Memory B cell (primary cell): Measurements from ENCODE around the gene DSTN.

ENCODE experiments used
- ATAC-seq: fragments of 150-1000 bp; cut with Tn5 transposase; 2 replicates; pipeline ENCODE4 v1.10.0; 2021; ENCODE audit warnings: low read depth, mild to moderate bottlenecking, moderate library complexity
- DNase-seq, 2 donors: peaks; one replicate each; pipeline ENCODE4 v3.0.0; 2022; ENCODE audit warnings: low spot score in 2 of 2
- H3K27ac Mint-ChIP-seq: one replicate; pipeline ENCODE4 v1.8.0; 2022; ENCODE audit warnings: mild to moderate bottlenecking, moderate library complexity, mixed read lengths
- H3K27me3 Mint-ChIP-seq: one replicate; pipeline ENCODE4 v1.8.0; 2022; ENCODE audit warnings: mixed read lengths
- H3K36me3 Mint-ChIP-seq: one replicate; pipeline ENCODE4 v1.8.0; 2022; ENCODE audit warnings: mild to moderate bottlenecking, mixed read lengths
- H3K4me1 Mint-ChIP-seq: one replicate; pipeline ENCODE4 v1.8.0; 2022; ENCODE audit warnings: mixed read lengths
- H3K4me3 Mint-ChIP-seq: one replicate; pipeline ENCODE4 v1.8.0; 2022; ENCODE audit warnings: mild to moderate bottlenecking, moderate library complexity, mixed read lengths
- H3K9me3 Mint-ChIP-seq: one replicate; pipeline ENCODE4 v1.8.0; 2022; ENCODE audit warnings: mixed read lengths

The DSTN gene

DNA sequence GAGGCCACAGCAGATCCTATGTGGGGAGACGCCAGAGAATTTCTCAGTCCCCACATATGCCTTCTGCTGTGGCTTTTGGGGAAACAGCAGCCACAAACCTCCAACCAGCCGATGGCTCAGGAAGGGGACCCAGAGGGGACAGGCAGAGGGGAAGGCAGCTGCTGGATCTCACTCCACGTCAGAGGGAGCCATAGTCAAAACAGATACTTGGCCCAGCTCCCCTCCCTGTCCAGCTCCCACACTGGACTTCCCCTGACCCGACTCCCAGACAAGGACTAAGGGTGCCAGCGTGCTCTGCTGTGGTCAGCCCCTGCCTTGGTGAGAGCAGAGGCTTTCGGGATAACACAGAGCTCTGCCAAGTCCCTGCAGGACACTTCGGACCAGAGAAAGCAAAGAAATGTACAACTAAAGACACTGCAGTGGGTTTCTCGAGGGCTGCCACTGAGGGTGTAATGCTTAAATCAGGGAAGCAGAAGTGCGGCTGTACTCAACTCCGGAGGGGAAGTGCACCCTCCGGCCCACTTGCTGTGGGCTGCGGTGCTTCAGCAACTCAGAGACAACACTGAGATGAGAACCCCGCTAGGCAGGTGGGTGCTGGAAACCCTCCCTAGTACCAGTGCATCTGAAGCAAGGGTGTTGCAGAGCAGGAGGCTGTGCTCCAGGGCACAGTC, 64.9 kb downstream of the DSTN start:
- no peak overlapping the region for H3K4me3 Mint-ChIP-seq
- no peaks in the 10 kb centered on the region for H3K27me3 Mint-ChIP-seq
- DNase-seq (no peak), ATAC-seq (peak; percentile 60)
- no peaks in the 10 kb centered on the region for H3K9me3 Mint-ChIP-seq
- H3K27ac Mint-ChIP-seq, result no peak overlapping the region
- H3K36me3 Mint-ChIP-seq, result peaks cover 5% of the 10 kb centered on the region
- no peaks in the 10 kb centered on the region for H3K4me1 Mint-ChIP-seq

DNA sequence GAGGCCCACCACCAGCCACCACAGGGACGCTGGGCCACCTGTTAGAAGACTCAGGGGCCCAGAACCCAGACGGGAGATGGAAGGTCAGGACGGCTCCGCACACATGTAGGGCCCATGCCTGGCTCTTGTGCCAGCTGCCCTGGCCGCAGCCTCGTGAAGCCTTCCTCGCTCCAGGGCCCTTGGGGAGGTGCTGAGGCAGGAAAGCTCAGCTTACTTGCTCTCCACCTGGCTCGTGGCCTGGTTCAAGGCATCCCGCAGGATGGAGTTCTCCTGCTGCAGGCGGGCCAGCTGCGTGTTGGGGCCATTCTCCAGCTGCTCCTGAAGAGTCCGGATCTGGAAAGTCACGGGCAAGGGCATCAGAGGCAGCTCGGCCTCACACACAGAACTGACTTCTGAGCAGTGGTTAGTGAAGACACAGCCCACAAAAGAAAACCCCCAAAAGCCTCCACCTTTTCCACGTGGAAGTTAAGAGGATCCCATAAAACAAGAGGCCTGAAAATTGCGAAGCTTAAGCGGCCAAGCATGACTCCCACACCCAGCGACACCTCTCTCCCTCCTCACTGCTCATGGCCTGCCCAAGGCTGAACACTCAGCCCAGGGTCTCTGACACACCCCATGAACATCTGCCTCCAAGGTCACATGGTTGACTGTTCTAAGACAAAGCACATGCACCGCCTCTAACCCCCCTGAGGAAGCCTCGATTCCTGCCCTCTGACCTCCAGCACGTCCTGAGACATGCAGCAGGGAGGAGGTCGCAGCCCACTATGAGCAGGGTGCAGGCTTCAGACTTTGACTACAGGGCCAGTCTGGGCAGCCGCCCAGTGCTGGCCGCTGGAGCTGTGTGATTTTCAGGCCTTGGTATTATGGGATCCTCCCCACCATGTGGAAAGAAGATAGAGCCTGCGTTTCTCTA, 65.7 kb downstream of the DSTN start:
- Mint-ChIP-seq H3K4me3 (no peak overlapping the region), H3K9me3 (no peaks in the 10 kb centered on the region), H3K27ac (no peak overlapping the region), H3K27me3 (no peaks in the 10 kb centered on the region), H3K4me1 (no peaks in the 10 kb centered on the region), H3K36me3 (peaks cover 5% of the 10 kb centered on the region)
- ATAC-seq, result no peak
- no peak for DNase-seq

- H3K4me1 Mint-ChIP-seq, result no peaks in the 10 kb centered on the region
- DNase-seq (no peak), ATAC-seq (no peak)
- H3K4me3 Mint-ChIP-seq, result no peak overlapping the region
- H3K36me3 Mint-ChIP-seq, result peaks cover 5% of the 10 kb centered on the region
- no peak overlapping the region for H3K27ac Mint-ChIP-seq
- no peaks in the 10 kb centered on the region for H3K9me3 Mint-ChIP-seq
- H3K27me3 Mint-ChIP-seq, result no peaks in the 10 kb centered on the region
These were observed 66.9 kb downstream of the DSTN start for GRCh38 chr20:17636523-17637412.

- Mint-ChIP-seq H3K27ac (no peak overlapping the region), H3K4me3 (no peak overlapping the region), H3K9me3 (no peaks in the 10 kb centered on the region), H3K36me3 (peaks cover 7% of the 10 kb centered on the region), H3K27me3 (no peaks in the 10 kb centered on the region), H3K4me1 (no peaks in the 10 kb centered on the region)
- ATAC-seq (no peak), DNase-seq (no peak)
These were observed 67.5 kb downstream of the DSTN start for GRCh38 chr20:17637413-17637780.

DNA sequence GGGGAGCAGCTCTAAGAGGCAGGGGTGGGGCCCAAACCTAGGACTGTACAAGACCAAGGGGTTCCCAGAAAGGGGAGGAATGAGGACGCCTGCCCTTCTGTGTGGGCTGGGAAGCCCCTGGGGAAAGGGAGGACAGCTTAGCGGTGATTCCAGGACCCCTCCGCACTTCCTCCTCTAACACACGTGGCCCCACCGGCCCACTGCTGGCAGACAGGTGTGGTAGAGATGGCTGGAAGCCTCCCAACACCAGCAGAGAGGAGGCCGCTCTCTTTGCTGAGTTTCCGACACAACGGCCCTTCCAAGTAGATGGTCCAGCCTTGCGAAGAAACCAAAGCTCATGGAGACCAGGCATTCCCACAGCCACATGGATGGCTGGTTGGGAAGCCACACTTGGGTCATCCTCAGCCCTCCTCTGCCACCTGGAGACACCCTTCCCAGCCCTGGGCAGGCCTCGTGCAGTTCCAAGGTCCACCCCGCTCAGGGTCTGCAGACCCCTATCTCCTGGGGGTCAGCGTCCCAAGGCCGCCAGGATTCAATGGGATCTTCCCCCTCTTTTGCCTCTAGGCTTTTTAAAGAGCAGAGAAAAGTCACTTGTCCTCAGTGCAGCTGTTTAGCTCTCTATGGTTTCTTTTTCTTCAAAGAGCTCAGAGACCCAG, 68.2 kb downstream of the DSTN start:
- H3K27me3 Mint-ChIP-seq, result no peaks in the 10 kb centered on the region
- no peak overlapping the region for H3K4me3 Mint-ChIP-seq
- no peak overlapping the region for H3K27ac Mint-ChIP-seq
- H3K9me3 Mint-ChIP-seq, result no peaks in the 10 kb centered on the region
- H3K4me1 Mint-ChIP-seq, result no peaks in the 10 kb centered on the region
- H3K36me3 Mint-ChIP-seq, result peaks cover 7% of the 10 kb centered on the region
- no peak for ATAC-seq
- no peak for DNase-seq

- DNase-seq (no peak), ATAC-seq (no peak)
- H3K36me3 Mint-ChIP-seq, result peaks cover 5% of the 10 kb centered on the region
- H3K4me1 Mint-ChIP-seq, result no peaks in the 10 kb centered on the region
- no peaks in the 10 kb centered on the region for H3K9me3 Mint-ChIP-seq
- H3K27ac Mint-ChIP-seq, result no peak overlapping the region
- H3K4me3 Mint-ChIP-seq, result no peak overlapping the region
- H3K27me3 Mint-ChIP-seq, result no peaks in the 10 kb centered on the region
These were observed 69.0 kb downstream of the DSTN start for GRCh38 chr20:17638835-17639407.

DNA sequence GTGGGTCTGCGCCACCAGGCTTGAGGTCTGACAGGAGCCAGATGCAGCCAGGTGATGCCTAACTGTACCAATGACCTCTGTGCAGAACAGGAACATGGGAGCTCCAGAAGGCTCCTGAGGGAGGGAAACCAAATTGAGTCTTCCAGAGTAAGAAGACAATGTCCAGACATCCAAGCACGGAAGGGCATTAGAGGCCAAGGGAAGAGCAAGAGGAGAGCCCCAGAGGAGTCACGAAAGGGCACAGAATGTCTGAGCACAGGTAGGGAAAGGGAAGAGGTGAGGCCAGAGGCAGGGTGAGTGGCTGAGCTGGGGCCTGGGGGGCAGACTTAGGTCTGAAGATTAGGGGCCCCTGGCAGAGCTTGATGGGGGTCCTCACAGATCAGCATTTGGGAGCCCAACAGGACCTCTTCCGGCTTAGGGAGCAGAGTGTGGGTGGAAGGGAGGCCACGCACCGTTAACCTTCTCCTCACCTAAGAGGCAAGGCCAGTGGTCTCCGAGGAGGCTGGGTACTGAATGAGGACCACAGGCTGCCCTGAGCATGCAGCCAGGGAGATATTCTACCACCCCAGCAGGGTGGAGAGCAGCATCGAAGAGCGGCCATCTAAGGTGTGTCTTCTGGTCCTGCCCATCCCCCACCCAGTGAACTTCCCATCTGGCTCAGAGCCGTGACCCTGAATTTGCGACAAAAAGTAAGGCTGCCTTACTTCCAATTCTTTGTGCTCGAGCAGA, 70.4 kb downstream of the DSTN start:
- Mint-ChIP-seq H3K4me3 (no peak overlapping the region), H3K9me3 (no peaks in the 10 kb centered on the region), H3K27me3 (no peaks in the 10 kb centered on the region), H3K36me3 (peaks cover 5% of the 10 kb centered on the region), H3K27ac (no peak overlapping the region), H3K4me1 (no peaks in the 10 kb centered on the region)
- DNase-seq (no peak), ATAC-seq (no peak)

GRCh38 chr20:17640875-17641378, 71.1 kb downstream of the DSTN start:
- no peak for DNase-seq
- H3K36me3 Mint-ChIP-seq, result peaks cover 5% of the 10 kb centered on the region
- no peak overlapping the region for H3K27ac Mint-ChIP-seq
- H3K4me1 Mint-ChIP-seq, result no peaks in the 10 kb centered on the region
- no peak overlapping the region for H3K4me3 Mint-ChIP-seq
- no peaks in the 10 kb centered on the region for H3K9me3 Mint-ChIP-seq
- H3K27me3 Mint-ChIP-seq, result no peaks in the 10 kb centered on the region
- no peak for ATAC-seq

GRCh38 chr20:17641520-17641964, 71.7 kb downstream of the DSTN start:
- no peaks in the 10 kb centered on the region for H3K27me3 Mint-ChIP-seq
- H3K27ac Mint-ChIP-seq, result no peak overlapping the region
- H3K9me3 Mint-ChIP-seq, result no peaks in the 10 kb centered on the region
- H3K4me1 Mint-ChIP-seq, result no peaks in the 10 kb centered on the region
- peaks cover 5% of the 10 kb centered on the region for H3K36me3 Mint-ChIP-seq
- no peak overlapping the region for H3K4me3 Mint-ChIP-seq
- ATAC-seq (no peak), DNase-seq (no peak)

GRCh38 chr20:17641993-17642392, 72.1 kb downstream of the DSTN start:
- DNase-seq (no peak), ATAC-seq (no peak)
- Mint-ChIP-seq H3K4me3 (no peak overlapping the region), H3K4me1 (no peaks in the 10 kb centered on the region), H3K36me3 (peaks cover 5% of the 10 kb centered on the region), H3K27ac (no peak overlapping the region), H3K9me3 (no peaks in the 10 kb centered on the region), H3K27me3 (no peaks in the 10 kb centered on the region)

DNA sequence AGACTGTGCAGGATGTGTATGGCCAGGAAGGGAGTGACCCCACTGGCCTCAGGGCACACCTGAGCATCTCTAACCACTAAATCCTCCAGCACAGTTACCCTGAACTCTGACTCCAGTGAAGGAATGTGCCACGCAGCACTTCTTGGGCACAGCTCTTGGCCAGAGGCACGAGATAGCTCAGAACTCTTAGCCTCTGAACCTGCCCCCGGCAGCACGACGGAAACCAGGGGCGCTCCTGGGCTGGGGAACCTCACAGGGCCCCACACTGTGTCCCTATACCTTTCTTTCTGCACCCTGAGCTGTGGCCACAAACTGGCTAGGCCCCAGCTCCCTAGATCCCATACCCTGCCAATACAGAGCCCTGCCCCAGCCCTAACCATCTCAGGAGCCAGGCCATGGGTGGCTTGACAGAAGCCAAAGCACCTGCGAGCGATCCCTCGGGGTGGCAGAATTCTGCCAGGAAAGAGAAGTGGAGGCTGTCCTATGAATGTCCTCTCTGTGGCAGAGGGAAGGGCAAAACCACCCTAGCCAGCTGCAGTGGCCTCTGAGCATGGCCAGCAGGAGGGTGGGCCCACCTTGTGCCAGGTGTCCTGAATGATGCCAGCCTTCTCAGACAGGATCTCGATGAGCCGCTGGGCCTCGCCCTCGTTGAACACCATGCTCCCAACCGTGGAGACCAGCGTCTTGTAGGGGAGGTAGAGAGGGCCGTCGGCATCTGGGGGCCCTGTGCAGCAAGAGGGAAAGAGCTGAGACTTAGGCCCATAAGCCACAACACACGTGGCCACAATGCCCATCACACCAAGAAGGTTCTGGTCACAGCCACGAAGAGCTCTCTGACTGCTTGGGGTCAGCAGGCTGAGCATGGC, 72.8 kb downstream of the DSTN start:
- ATAC-seq (no peak), DNase-seq (no peak)
- no peak overlapping the region for H3K4me3 Mint-ChIP-seq
- no peaks in the 10 kb centered on the region for H3K27me3 Mint-ChIP-seq
- no peaks in the 10 kb centered on the region for H3K4me1 Mint-ChIP-seq
- H3K9me3 Mint-ChIP-seq, result no peaks in the 10 kb centered on the region
- peaks cover 5% of the 10 kb centered on the region for H3K36me3 Mint-ChIP-seq
- H3K27ac Mint-ChIP-seq, result peak overlapping the region; percentile 28

DNA sequence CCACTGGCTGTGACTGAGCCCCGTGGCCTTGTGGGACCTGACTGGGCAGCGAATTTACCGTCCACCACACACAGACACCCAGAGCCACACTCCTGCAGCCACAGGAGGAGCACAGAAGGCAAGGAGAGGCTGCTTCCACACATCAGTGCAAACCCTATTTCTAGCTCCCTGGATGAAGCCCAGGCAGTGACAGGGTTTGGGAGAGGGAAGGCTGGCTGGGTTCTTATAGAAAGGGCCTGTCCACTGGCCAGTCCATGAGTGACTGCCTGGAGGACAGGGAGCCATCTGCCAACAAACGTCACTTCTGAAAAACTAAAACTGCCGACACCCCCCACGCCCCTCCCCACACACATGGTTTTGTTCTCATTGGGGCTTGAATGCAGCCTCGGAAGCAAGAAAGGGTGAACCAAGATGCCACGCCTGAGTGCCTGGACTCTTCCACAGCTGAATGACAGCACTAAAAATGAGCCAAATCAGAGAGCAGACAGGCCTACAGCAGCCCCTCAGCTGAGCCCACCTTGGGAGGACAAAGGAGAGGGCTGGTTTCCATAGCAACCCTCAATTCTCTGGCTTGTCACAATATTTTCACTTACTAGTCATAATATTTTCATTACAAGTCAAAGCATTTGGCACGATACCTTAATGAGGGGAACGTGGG, 73.8 kb downstream of the DSTN start:
- DNase-seq (no peak), ATAC-seq (no peak)
- no peaks in the 10 kb centered on the region for H3K4me1 Mint-ChIP-seq
- H3K27ac Mint-ChIP-seq, result no peak overlapping the region
- H3K27me3 Mint-ChIP-seq, result no peaks in the 10 kb centered on the region
- peaks cover 5% of the 10 kb centered on the region for H3K36me3 Mint-ChIP-seq
- no peaks in the 10 kb centered on the region for H3K9me3 Mint-ChIP-seq
- H3K4me3 Mint-ChIP-seq, result no peak overlapping the region
